ENCODE measurements around the gene FKBP7. TPM values are rescaled to one million over a fixed set of nuclear protein-coding genes. Genes with fewer than 3 reads are reported as not detected.
A peak's percentile ranks its signal among the peaks of the same experiment; 100 is the strongest.

The FKBP7 gene
- total and polyA plus RNA-seq, 9 donors = 31.6 to 79.2 (median 44.0) TPM

GRCh38 chr2:178418426-178418825, 60.0 kb downstream of the FKBP7 start:
- Histone ChIP-seq H3K27ac (no peak overlapping the region), H3K9me3 (no peaks in the 10 kb centered on the region), H3K36me3 (no peaks in the 10 kb centered on the region), H3K4me1 (ENCODE audit: insufficient read depth) (no peaks in the 10 kb centered on the region), H3K4me3 (no peak overlapping the region), H3K27me3 (no peaks in the 10 kb centered on the region)
- no peak for TF ChIP-seq POLR2A (IDR thresholded peaks at IDR 0.05)
- no peak for TF ChIP-seq CTCF (IDR thresholded peaks at IDR 0.05)
- TF ChIP-seq EP300 (IDR thresholded peaks at IDR 0.05) = no peak
- intact Hi-C loops (cut with DNase I) = loop anchor here in 3 of 4 donors (10.0 kb wide), 2 partner anchors 284 to 304 kb away; partner anchors contain the start of gene RBM45 (in 2 of the 3)
- no peak for DNase-seq
- 93 to 98% (median 97%) methylated on average over 1 of the region's 1 CpG for WGBS, 3 donors

- no peak overlapping the region for H3K27ac ChIP-seq
- H3K27me3 ChIP-seq = no peaks in the 10 kb centered on the region
- H3K9me3 ChIP-seq = no peaks in the 10 kb centered on the region
- 91 to 97% (median 95%) methylated on average over 3 of the region's 3 CpGs for WGBS, 3 donors
- intact Hi-C loops (cut with DNase I) = loop anchor here in 3 of 4 donors (10.0 kb wide), 2 partner anchors 283 to 303 kb away; partner anchors contain the start of gene RBM45 (in 2 of the 3)
- no peak overlapping the region for H3K4me3 ChIP-seq
- no peak for TF ChIP-seq CTCF (IDR thresholded peaks at IDR 0.05)
- TF ChIP-seq EP300 (IDR thresholded peaks at IDR 0.05) = no peak
- no peak for TF ChIP-seq POLR2A (IDR thresholded peaks at IDR 0.05)
- DNase-seq = no peak
- H3K4me1 ChIP-seq (ENCODE audit: insufficient read depth) = no peaks in the 10 kb centered on the region
- no peaks in the 10 kb centered on the region for H3K36me3 ChIP-seq
Measured at GRCh38 chr2:178417916-178418315, 60.5 kb downstream of the FKBP7 start.

- Histone ChIP-seq H3K36me3 (no peaks in the 10 kb centered on the region), H3K4me1 (ENCODE audit: insufficient read depth) (no peaks in the 10 kb centered on the region), H3K27ac (no peak overlapping the region), H3K27me3 (no peaks in the 10 kb centered on the region), H3K9me3 (no peaks in the 10 kb centered on the region), H3K4me3 (no peak overlapping the region)
- TF ChIP-seq POLR2A (IDR thresholded peaks at IDR 0.05) (no peak), EP300 (IDR thresholded peaks at IDR 0.05) (no peak), CTCF (IDR thresholded peaks at IDR 0.05) (no peak)
- DNase-seq = no peak
- intact Hi-C loops (cut with DNase I) = loop anchor here in 3 of 4 donors (10.0 kb wide), 2 partner anchors 281 to 301 kb away; partner anchors contain the start of gene RBM45 (in 2 of the 3)
Measured at GRCh38 chr2:178415979-178416378, 62.4 kb downstream of the FKBP7 start.

- Histone ChIP-seq H3K27me3 (no peaks in the 10 kb centered on the region), H3K36me3 (no peaks in the 10 kb centered on the region), H3K27ac (peak overlapping the region; percentile 81 to 97), H3K4me1 (ENCODE audit: insufficient read depth) (no peaks in the 10 kb centered on the region), H3K4me3 (peak overlapping the region; percentile 50), H3K9me3 (no peaks in the 10 kb centered on the region)
- TF ChIP-seq CTCF (IDR thresholded peaks at IDR 0.05) = peak; percentile 76 to 86 (median 79)
- no peak for TF ChIP-seq EP300 (IDR thresholded peaks at IDR 0.05)
- no peak for TF ChIP-seq POLR2A (IDR thresholded peaks at IDR 0.05)
- 15 to 16% (median 15%) methylated on average over 21 of the region's 21 CpGs for WGBS, 3 donors
- DNase-seq = peak; percentile 81 to 90 (median 84)
- intact Hi-C loops (cut with DNase I) = loop anchor here in 3 of 4 donors (10.0 kb wide), 2 partner anchors 280 to 300 kb away; partner anchors contain the start of gene RBM45 (in 2 of the 3)
Measured at GRCh38 chr2:178414266-178415247, 63.8 kb downstream of the FKBP7 start.

Other genes starting within 250 kb of the FKBP7 start
- 10 to 100 TPM; 39.6 to 57.8 (median 50.7) TPM for gene PRKRA, start 27.4 kb downstream of the FKBP7 start, total RNA-seq
- gene PRKRA, start 27.4 kb downstream of the FKBP7 start, polyA plus RNA-seq = 10 to 100 TPM; 34.2 to 56.7 TPM
- gene PJVK, start 27.2 kb downstream of the FKBP7 start, total RNA-seq = 1 to 10 TPM; 2.6 to 7.3 (median 6.0) TPM
- 1 to 10 TPM; 5.1 to 5.6 TPM for gene PJVK, start 27.2 kb downstream of the FKBP7 start, polyA plus RNA-seq
- gene PLEKHA3, start 1.9 kb upstream of the FKBP7 start, total RNA-seq = 10 to 100 TPM in 6 of 7 donors, 1 to 10 TPM in 1; 8.6 to 40.6 (median 33.1) TPM
- 10 to 100 TPM in 1 of 2 donors, 1 to 10 TPM in 1; 4.4 to 24.6 TPM for gene PLEKHA3, start 1.9 kb upstream of the FKBP7 start, polyA plus RNA-seq

All from ovary (tissue), 9 donors.